Measurements from ENCODE around the gene STX17.

DNA sequence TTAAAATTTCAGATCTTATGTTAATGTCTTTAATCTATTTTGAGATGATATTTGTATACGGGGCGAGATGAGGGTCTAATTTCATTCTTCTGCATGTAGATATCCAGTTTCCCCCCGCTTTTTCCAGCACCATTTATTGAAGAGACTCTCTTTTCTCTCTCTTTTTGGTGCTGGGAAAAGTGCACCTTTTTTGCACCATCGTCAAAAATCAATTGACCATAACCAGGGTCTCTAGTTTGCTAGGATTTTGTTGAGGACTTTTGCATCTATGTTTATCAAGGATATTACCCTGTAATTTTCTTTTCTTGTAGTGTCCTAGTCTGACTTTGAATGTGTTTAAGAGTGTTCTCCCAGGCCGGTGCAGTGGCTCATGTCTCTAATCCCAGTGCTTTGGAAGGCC lies 93.3 kb downstream of the STX17 start:
- TF ChIP-seq, protein P1, sequence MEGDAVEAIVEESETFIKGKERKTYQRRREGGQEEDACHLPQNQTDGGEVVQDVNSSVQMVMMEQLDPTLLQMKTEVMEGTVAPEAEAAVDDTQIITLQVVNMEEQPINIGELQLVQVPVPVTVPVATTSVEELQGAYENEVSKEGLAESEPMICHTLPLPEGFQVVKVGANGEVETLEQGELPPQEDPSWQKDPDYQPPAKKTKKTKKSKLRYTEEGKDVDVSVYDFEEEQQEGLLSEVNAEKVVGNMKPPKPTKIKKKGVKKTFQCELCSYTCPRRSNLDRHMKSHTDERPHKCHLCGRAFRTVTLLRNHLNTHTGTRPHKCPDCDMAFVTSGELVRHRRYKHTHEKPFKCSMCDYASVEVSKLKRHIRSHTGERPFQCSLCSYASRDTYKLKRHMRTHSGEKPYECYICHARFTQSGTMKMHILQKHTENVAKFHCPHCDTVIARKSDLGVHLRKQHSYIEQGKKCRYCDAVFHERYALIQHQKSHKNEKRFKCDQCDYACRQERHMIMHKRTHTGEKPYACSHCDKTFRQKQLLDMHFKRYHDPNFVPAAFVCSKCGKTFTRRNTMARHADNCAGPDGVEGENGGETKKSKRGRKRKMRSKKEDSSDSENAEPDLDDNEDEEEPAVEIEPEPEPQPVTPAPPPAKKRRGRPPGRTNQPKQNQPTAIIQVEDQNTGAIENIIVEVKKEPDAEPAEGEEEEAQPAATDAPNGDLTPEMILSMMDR (IDR thresholded peaks at IDR 0.05 in 8 of 11, conservative IDR thresholded peaks at IDR 0.05 in 3 of 11), result no peak
- TF ChIP-seq POLR2AphosphoS5 (IDR thresholded peaks at IDR 0.05), result no peak
- TF ChIP-seq POLR2A (IDR thresholded peaks at IDR 0.05), result no peak

All from spleen (tissue), 7 donors.